Breast epithelium (tissue), 3 donors: Measurements from ENCODE around the gene PLET1.

Source experiments
- CTCF ChIP-seq, 3 donors: fragments of 450-650 bp; IDR thresholded peaks; one replicate each; pipeline ENCODE4 v1.5.1; 2016 to 2017; ENCODE audit warnings: antibody characterized with exemption in 3 of 3, mild to moderate bottlenecking in 3 of 3, moderate library complexity in 3 of 3
- POLR2A ChIP-seq: fragments of 450-650 bp; IDR thresholded peaks from one replicate; pipeline ENCODE4 v1.6.1; 2016; ENCODE audit warnings: antibody characterized with exemption, mild to moderate bottlenecking, moderate library complexity
- POLR2AphosphoS5 ChIP-seq, 3 donors: sonication (generic); formaldehyde crosslinking; IDR thresholded peaks; one replicate each; pipeline ENCODE4 v1.6.1; 2017; ENCODE audit warnings: antibody characterized with exemption in 3 of 3

- TF ChIP-seq CTCF (IDR thresholded peaks at IDR 0.05) (no peak), POLR2A (no peak), POLR2AphosphoS5 (IDR thresholded peaks at IDR 0.05) (no peak)
These were observed 48.4 kb downstream of the PLET1 start for GRCh38 chr11:112212290-112212689.
